SK-N-SH (cell line): ENCODE measurements around the gene STK39. TPM values are rescaled to one million over a fixed set of nuclear protein-coding genes. Genes with fewer than 3 reads are reported as not detected.

Source experiments
- CTCF ChIA-PET: fragments of 300-600, 350-600 bp; formaldehyde crosslinking; extraction: SDS; loops from one replicate; lab custom pipeline; 2021; lab: Yijun Ruan, JAX
- POLR2A ChIA-PET: fragments of 350-600 bp; sonication (Branson Sonifier 250); formaldehyde crosslinking; extraction: SDS; loops from one replicate; lab custom pipeline; 2020; ENCODE audit warnings: antibody characterized with exemption, inconsistent platforms; lab: Yijun Ruan, JAX
- DNase-seq: peaks from one replicate; pipeline ENCODE4 v3.0.0; 2012
- H2AFZ ChIP-seq: fragments of 200-600 bp; sonication (generic); 2 replicates; pipeline ENCODE4 v1.8.1; 2016; ENCODE audit warnings: antibody characterized with exemption, mild to moderate bottlenecking, low read depth
- H3F3A ChIP-seq: fragments of 200-600 bp; sonication (generic); replicated peaks from 2 replicates; pipeline ENCODE3; 2016; ENCODE audit warnings: antibody characterized with exemption, mild to moderate bottlenecking; ENCODE audit not compliant: insufficient read depth
- H3K27ac ChIP-seq, 2 experiments: fragments of 200-500 bp in 1 of 2; fragments of 200-600 bp in 1 of 2; sonication (Bioruptor generic) in 1 of 2; sonication (generic), shearing (Covaris generic) in 1 of 2; 2 replicates each; pipeline versions ENCODE4 v1.5.1 to v1.6.1; 2014 to 2016; ENCODE audit warnings: low read depth in 2 of 2, inconsistent platforms in 1 of 2, low read length in 1 of 2, mild to moderate bottlenecking in 1 of 2, mixed read lengths in 1 of 2
- H3K27me3 ChIP-seq: fragments of 200-600 bp; sonication (generic), shearing (Covaris generic); 2 replicates; pipeline ENCODE4 v1.6.1; 2016; ENCODE audit warnings: mixed run types; ENCODE audit not compliant: insufficient read depth
- H3K36me3 ChIP-seq, 2 experiments: fragments of 200-500 bp in 1 of 2; fragments of 200-600 bp in 1 of 2; sonication (Bioruptor generic) in 1 of 2; sonication (generic) in 1 of 2; replicated peaks in 1 of 2; 2 replicates each; pipeline versions ENCODE3 to v1.5.1; 2014 to 2016; ENCODE audit warnings: low read length in 1 of 2, mild to moderate bottlenecking in 1 of 2; ENCODE audit not compliant: insufficient read depth in 2 of 2, control insufficient read depth in 1 of 2
- H3K4me1 ChIP-seq, 2 experiments: fragments of 200-500 bp in 1 of 2; fragments of 200-600 bp in 1 of 2; sonication (Bioruptor generic) in 1 of 2; sonication (generic), shearing (Covaris generic) in 1 of 2; 2 replicates each; pipeline versions ENCODE4 v1.5.1 to v1.6.1; 2014 to 2016; ENCODE audit warnings: low read depth in 1 of 2, low read length in 1 of 2, mixed run types in 1 of 2; ENCODE audit not compliant: insufficient read depth in 2 of 2, control insufficient read depth in 1 of 2
- H3K4me2 ChIP-seq: fragments of 200-600 bp; sonication (generic), shearing (Covaris generic); 2 replicates; pipeline ENCODE4 v1.6.1; 2017; ENCODE audit warnings: mixed run types
- H3K4me3 ChIP-seq, 2 experiments: fragments of 200-500 bp in 1 of 2; fragments of 200-600 bp in 1 of 2; sonication (Bioruptor generic) in 1 of 2; sonication (generic), shearing (Covaris generic) in 1 of 2; 2 replicates each; pipeline versions ENCODE4 v1.5.1 to v1.8.1; 2014 to 2016; ENCODE audit warnings: low read depth in 2 of 2, inconsistent platforms in 1 of 2, low read length in 1 of 2, mild to moderate bottlenecking in 1 of 2, mixed read lengths in 1 of 2, moderate library complexity in 1 of 2
- H3K79me2 ChIP-seq: fragments of 200-600 bp; sonication (generic); 2 replicates; pipeline ENCODE4 v1.8.1; 2017; ENCODE audit warnings: mild to moderate bottlenecking; ENCODE audit not compliant: insufficient read depth
- H3K9ac ChIP-seq: fragments of 200-600 bp; sonication (generic); 2 replicates; pipeline ENCODE4 v1.6.1; 2017; ENCODE audit warnings: mixed run types
- H3K9me2 ChIP-seq: fragments of 200-600 bp; sonication (generic); 2 replicates; pipeline ENCODE4 v1.6.1; 2017; ENCODE audit warnings: mixed run types
- H3K9me3 ChIP-seq: fragments of 200-600 bp; sonication (generic); 2 replicates; pipeline ENCODE4 v1.6.1; 2017; ENCODE audit warnings: mixed run types, mild to moderate bottlenecking, moderate library complexity
- H4K20me1 ChIP-seq: fragments of 200-600 bp; sonication (generic); 2 replicates; pipeline ENCODE4 v1.6.1; 2017; ENCODE audit warnings: mild to moderate bottlenecking, mixed run types; ENCODE audit not compliant: insufficient read depth
- FOXJ3 ChIP-seq: sonication (generic); formaldehyde crosslinking; IDR thresholded peaks from 2 replicates; pipeline ENCODE4 v1.5.1; 2020; ENCODE audit warnings: mild to moderate bottlenecking, missing genetic modification reagents
- FOXM1 ChIP-seq: IDR thresholded peaks from 2 replicates; pipeline ENCODE4 v1.4.0; 2012; ENCODE audit warnings: low read depth, mild to moderate bottlenecking
- MEF2A ChIP-seq: IDR thresholded peaks from 2 replicates; pipeline ENCODE4 v1.4.0; 2012; ENCODE audit warnings: low read depth, borderline replicate concordance
- MXI1 ChIP-seq: IDR thresholded peaks from 2 replicates; pipeline ENCODE4 v1.6.1; 2012; ENCODE audit warnings: mild to moderate bottlenecking, low read depth, low read length, improper control_type of control experiment
- NFIC ChIP-seq: IDR thresholded peaks from 2 replicates; pipeline ENCODE4 v1.4.0; 2012; ENCODE audit warnings: borderline replicate concordance
- SMC3 ChIP-seq: IDR thresholded peaks from 2 replicates; pipeline ENCODE4 v1.6.1; 2012; ENCODE audit warnings: low read depth, low read length, improper control_type of control experiment
- TCF12 ChIP-seq: IDR thresholded peaks from 2 replicates; pipeline ENCODE4 v1.4.0; 2012
- USF2 ChIP-seq: fragments of 150-350 bp; IDR thresholded peaks from 2 replicates; pipeline ENCODE4 v1.6.1; 2017; ENCODE audit warnings: antibody characterized with exemption, low read length, low read depth, borderline replicate concordance
- YY1 ChIP-seq: IDR thresholded peaks from 2 replicates; pipeline ENCODE4 v1.4.0; 2012; ENCODE audit warnings: low read depth, mild to moderate bottlenecking
- WGBS: methylation state at CpG from one replicate; pipeline ENCODE4 v1.1.6; 2017; ENCODE audit warnings: low lambda C conversion rate; 5-methylcytosine and 5-hydroxymethylcytosine counted together
- polyA plus RNA-seq, 3 experiments: library from polyadenylated mRNA; depleted of rRNA; stranded (reverse); fragments of >200 nt; gene quantifications; 2 replicates each; pipeline ENCODE4 v1.2.3, GENCODE V29; 2012
- TF ChIP-seq, protein P1 (sequence below): IDR thresholded peaks from 2 replicates; pipeline ENCODE4 v1.4.0; 2012; ENCODE audit warnings: low read depth, borderline replicate concordance

The STK39 gene
- polyA plus RNA-seq, 1 of the 3 experiments (the other 2 are of a cell fraction): 9.6 TPM

DNA sequence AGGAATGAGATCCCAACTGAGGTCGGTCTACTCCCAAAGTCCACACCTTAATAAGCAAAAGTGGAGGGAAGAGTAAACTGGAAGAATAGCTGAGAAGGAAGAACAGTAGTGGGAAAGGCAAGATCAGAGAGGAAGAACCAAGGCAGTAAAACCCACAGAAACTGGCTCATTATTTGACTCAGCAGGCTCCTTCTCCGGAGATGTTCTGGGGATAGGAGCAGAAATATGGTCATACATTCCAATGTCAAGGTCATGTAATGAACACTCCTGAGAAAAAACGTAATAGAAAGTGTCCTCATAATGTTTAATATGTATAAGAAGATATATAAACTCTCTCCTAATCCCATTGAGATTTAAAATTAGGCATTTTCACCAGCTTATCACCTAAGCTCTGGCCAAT, 39.5 kb downstream of the STK39 start:
- POLR2A ChIA-PET: no interaction called here
- no peak overlapping the region for H3K4me2 ChIP-seq
- DNase-seq: no peak
- H2AFZ ChIP-seq: no peak overlapping the region
- H3K27me3 ChIP-seq: no peaks in the 10 kb centered on the region
- no peaks in the 10 kb centered on the region for H3F3A ChIP-seq
- H4K20me1 ChIP-seq: peaks cover 10% of the 10 kb centered on the region; the same call in 1 of the 2 replicates
- no peaks in the 10 kb centered on the region for H3K9me2 ChIP-seq
- H3K79me2 ChIP-seq: peaks cover 89% of the 10 kb centered on the region
- no peak overlapping the region for H3K9ac ChIP-seq
- 87% methylated on average over 3 of the region's 3 CpGs for WGBS
- peaks cover 1 to 15% of the 10 kb centered on the region in 2 experiments; a peak in 2 of 4 replicates for H3K4me1 ChIP-seq
- no peak overlapping the region for H3K4me3 ChIP-seq
- H3K9me3 ChIP-seq: no peaks in the 10 kb centered on the region
- H3K36me3 ChIP-seq: no peaks in the 10 kb centered on the region
- CTCF ChIA-PET: interaction anchor here (1.1 to 1.4 kb wide), 2 partner anchors 11 to 13 kb away, joined by 3 read pairs; no protein-coding TSS in a partner anchor
- TF ChIP-seq MEF2A: no peak
- no peak for TF ChIP-seq USF2
- TF ChIP-seq SMC3: no peak
- TF ChIP-seq YY1: no peak
- no peak for TF ChIP-seq NFIC
- no peak for TF ChIP-seq MXI1
- TF ChIP-seq, protein P1, sequence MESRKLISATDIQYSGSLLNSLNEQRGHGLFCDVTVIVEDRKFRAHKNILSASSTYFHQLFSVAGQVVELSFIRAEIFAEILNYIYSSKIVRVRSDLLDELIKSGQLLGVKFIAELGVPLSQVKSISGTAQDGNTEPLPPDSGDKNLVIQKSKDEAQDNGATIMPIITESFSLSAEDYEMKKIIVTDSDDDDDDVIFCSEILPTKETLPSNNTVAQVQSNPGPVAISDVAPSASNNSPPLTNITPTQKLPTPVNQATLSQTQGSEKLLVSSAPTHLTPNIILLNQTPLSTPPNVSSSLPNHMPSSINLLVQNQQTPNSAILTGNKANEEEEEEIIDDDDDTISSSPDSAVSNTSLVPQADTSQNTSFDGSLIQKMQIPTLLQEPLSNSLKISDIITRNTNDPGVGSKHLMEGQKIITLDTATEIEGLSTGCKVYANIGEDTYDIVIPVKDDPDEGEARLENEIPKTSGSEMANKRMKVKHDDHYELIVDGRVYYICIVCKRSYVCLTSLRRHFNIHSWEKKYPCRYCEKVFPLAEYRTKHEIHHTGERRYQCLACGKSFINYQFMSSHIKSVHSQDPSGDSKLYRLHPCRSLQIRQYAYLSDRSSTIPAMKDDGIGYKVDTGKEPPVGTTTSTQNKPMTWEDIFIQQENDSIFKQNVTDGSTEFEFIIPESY: no peak
- no peak overlapping the region for H3K27ac ChIP-seq

- Histone ChIP-seq H2AFZ (no peak overlapping the region), H3K27ac (no peak overlapping the region), H3K4me1 (peaks cover 3 to 10% of the 10 kb centered on the region in 2 experiments; a peak in 2 of 4 replicates), H3K9me3 (no peaks in the 10 kb centered on the region), H3K27me3 (no peaks in the 10 kb centered on the region), H3K9ac (no peak overlapping the region), H4K20me1 (peaks cover 13% of the 10 kb centered on the region; the same call in 1 of the 2 replicates), H3F3A (no peaks in the 10 kb centered on the region), H3K36me3 (no peaks in the 10 kb centered on the region), H3K4me3 (no peak overlapping the region), H3K9me2 (no peaks in the 10 kb centered on the region), H3K4me2 (no peak overlapping the region), H3K79me2 (peaks cover 93% of the 10 kb centered on the region)
- ChIA-PET CTCF (no interaction called here), POLR2A (no interaction called here)
- no peak for TF ChIP-seq FOXJ3
- no peak for TF ChIP-seq FOXM1
- TF ChIP-seq TCF12: no peak
- DNase-seq: no peak
- 94% methylated on average over 15 of the region's 15 CpGs for WGBS
Observed at GRCh38 chr2:168203762-168204693, 43.4 kb downstream of the STK39 start.
